HepG2 (cell line): ENCODE results near the gene TOB1. TPM values are rescaled to one million over a fixed set of nuclear protein-coding genes. Genes with fewer than 3 reads are reported as not detected.

ENCODE experiments used
- ARNTL ChIP-seq: sonication (generic); formaldehyde crosslinking; IDR thresholded peaks from 2 replicates; pipeline ENCODE4 v1.4.0; 2020; ENCODE audit warnings: mild to moderate bottlenecking, missing genetic modification reagents
- BRD4 ChIP-seq: sonication (generic); formaldehyde crosslinking; IDR thresholded peaks from 2 replicates; pipeline ENCODE4 v1.4.0; 2020; ENCODE audit warnings: missing genetic modification reagents
- CCAR2 ChIP-seq: fragments of 200-400 bp; formaldehyde crosslinking; optimal IDR thresholded peaks from 2 replicates; pipeline ENCODE3; 2018; ENCODE audit warnings: low read depth, mild to moderate bottlenecking, low read length, moderate library complexity
- FOXA3 ChIP-seq: IDR thresholded peaks from 2 replicates; pipeline ENCODE4 v1.6.1; 2016; ENCODE audit warnings: missing genetic modification reagents, missing compliant biosample characterization
- IRF2 ChIP-seq: IDR thresholded peaks from 2 replicates; pipeline ENCODE4 v1.6.1; 2018; ENCODE audit warnings: missing genetic modification reagents, missing compliant biosample characterization
- KDM4B ChIP-seq: sonication (generic); formaldehyde crosslinking; IDR thresholded peaks from 2 replicates; pipeline ENCODE4 v1.4.0; 2020; ENCODE audit warnings: missing genetic modification reagents
- KLF13 ChIP-seq: sonication (generic); formaldehyde crosslinking; IDR thresholded peaks from 2 replicates; pipeline ENCODE4 v1.4.0; 2020; ENCODE audit warnings: mild to moderate bottlenecking, missing genetic modification reagents
- MED1 ChIP-seq: sonication (generic); formaldehyde crosslinking; IDR thresholded peaks from 2 replicates; pipeline ENCODE4 v1.4.0; 2020; ENCODE audit warnings: missing genetic modification reagents
- MEIS2 ChIP-seq: sonication (generic); formaldehyde crosslinking; IDR thresholded peaks from 2 replicates; pipeline ENCODE4 v1.9.0; 2021; ENCODE audit warnings: mild to moderate bottlenecking, missing genetic modification reagents
- MIXL1 ChIP-seq: IDR thresholded peaks from 2 replicates; pipeline ENCODE4 v1.6.1; 2016
- RBM22 ChIP-seq: fragments of 200-400 bp; formaldehyde crosslinking; optimal IDR thresholded peaks from 2 replicates; pipeline ENCODE3; 2017; ENCODE audit warnings: mild to moderate bottlenecking, low read length, moderate library complexity
- SMAD9 ChIP-seq: sonication (generic); formaldehyde crosslinking; IDR thresholded peaks from 2 replicates; pipeline ENCODE4 v1.5.1; 2020; ENCODE audit warnings: mild to moderate bottlenecking, missing genetic modification reagents
- SRF ChIP-seq: IDR thresholded peaks from 2 replicates; pipeline ENCODE4 v1.6.1; 2011; ENCODE audit warnings: mild to moderate bottlenecking, low read depth, low read length, moderate library complexity
- TOPORS ChIP-seq: sonication (generic); formaldehyde crosslinking; IDR thresholded peaks from 2 replicates; pipeline ENCODE4 v1.8.0; 2023; ENCODE audit warnings: mild to moderate bottlenecking, missing genetic modification reagents
- ZBTB42 ChIP-seq: sonication (generic); formaldehyde crosslinking; IDR thresholded peaks from 2 replicates; pipeline ENCODE4 v1.5.0; 2020; ENCODE audit warnings: mild to moderate bottlenecking, missing genetic modification reagents
- ZNF20 ChIP-seq: sonication (generic); formaldehyde crosslinking; IDR thresholded peaks from 2 replicates; pipeline ENCODE4 v1.4.0; 2020; ENCODE audit warnings: mild to moderate bottlenecking, moderate library complexity, missing genetic modification reagents
- ZNF232 ChIP-seq: sonication (generic); formaldehyde crosslinking; IDR thresholded peaks from 2 replicates; pipeline ENCODE4 v1.4.0; 2020; ENCODE audit warnings: missing genetic modification reagents, borderline replicate concordance
- ZNF260 ChIP-seq: sonication (generic); formaldehyde crosslinking; IDR thresholded peaks from 2 replicates; pipeline ENCODE4 v1.4.0; 2020; ENCODE audit warnings: missing genetic modification reagents, low read depth, mild to moderate bottlenecking, borderline replicate concordance
- ZNF350 ChIP-seq: sonication (generic); formaldehyde crosslinking; IDR thresholded peaks from 2 replicates; pipeline ENCODE4 v1.4.0; 2020; ENCODE audit warnings: mild to moderate bottlenecking, low read depth, missing genetic modification reagents, borderline replicate concordance
- ZNF496 ChIP-seq: sonication (generic); formaldehyde crosslinking; IDR thresholded peaks from 2 replicates; pipeline ENCODE4 v1.8.1; 2023; ENCODE audit warnings: mild to moderate bottlenecking, moderate library complexity, missing genetic modification reagents; ENCODE audit not compliant: insufficient replicate concordance
- ZNF792 ChIP-seq: IDR thresholded peaks from 2 replicates; pipeline ENCODE4 v1.6.1; 2016
- polyA plus RNA-seq, 8 experiments: library from polyadenylated mRNA; depleted of rRNA in 3 of 8; stranded (reverse) in 7 of 8; unstranded in 1 of 8; fragments of >200 nt; fragmentation: Illumina TruSeq in 4 of 8; extraction: Trizol in 4 of 8; gene quantifications; 2 replicates each; pipeline versions ENCODE4 v1.2.1 to v1.2.3, GENCODE V29; 2011 to 2016; ENCODE audit warnings: low read depth in 4 of 8, missing spikeins in 1 of 8, mixed read lengths in 1 of 8; ENCODE audit not compliant: insufficient read depth in 1 of 8
- total RNA-seq, 5 experiments: library from RNA; depleted of rRNA; stranded (reverse); fragments of >200 nt; fragmentation: Illumina TruSeq; extraction: Trizol; gene quantifications; 2 replicates each; pipeline ENCODE4 v1.2.3, GENCODE V29; 2016; ENCODE audit warnings: low read depth in 1 of 5
- TF ChIP-seq, protein P1 (sequence below): sonication (generic); formaldehyde crosslinking; IDR thresholded peaks from 2 replicates; pipeline ENCODE4 v1.4.0; 2020; ENCODE audit warnings: missing genetic modification reagents
- TF ChIP-seq, protein P2 (sequence below): IDR thresholded peaks from 2 replicates; pipeline ENCODE4 v1.6.1; 2018; ENCODE audit warnings: missing genetic modification reagents, mild to moderate bottlenecking, missing compliant biosample characterization
- TF ChIP-seq, protein P3 (sequence below): sonication (generic); formaldehyde crosslinking; IDR thresholded peaks from 2 replicates; pipeline ENCODE4 v1.8.0; 2022; ENCODE audit warnings: mild to moderate bottlenecking, missing genetic modification reagents, moderate library complexity
- TF ChIP-seq, protein P4 (sequence below): sonication (generic); formaldehyde crosslinking; IDR thresholded peaks from 2 replicates; pipeline ENCODE4 v1.4.0; 2020; ENCODE audit warnings: mild to moderate bottlenecking, missing genetic modification reagents

Gene TOB1
- total and polyA plus RNA-seq, 2 of the 13 experiments (the other 11 are each of a cell fraction or from before 2014, with no cell fraction given) = 21.9 to 57.7 TPM

DNA sequence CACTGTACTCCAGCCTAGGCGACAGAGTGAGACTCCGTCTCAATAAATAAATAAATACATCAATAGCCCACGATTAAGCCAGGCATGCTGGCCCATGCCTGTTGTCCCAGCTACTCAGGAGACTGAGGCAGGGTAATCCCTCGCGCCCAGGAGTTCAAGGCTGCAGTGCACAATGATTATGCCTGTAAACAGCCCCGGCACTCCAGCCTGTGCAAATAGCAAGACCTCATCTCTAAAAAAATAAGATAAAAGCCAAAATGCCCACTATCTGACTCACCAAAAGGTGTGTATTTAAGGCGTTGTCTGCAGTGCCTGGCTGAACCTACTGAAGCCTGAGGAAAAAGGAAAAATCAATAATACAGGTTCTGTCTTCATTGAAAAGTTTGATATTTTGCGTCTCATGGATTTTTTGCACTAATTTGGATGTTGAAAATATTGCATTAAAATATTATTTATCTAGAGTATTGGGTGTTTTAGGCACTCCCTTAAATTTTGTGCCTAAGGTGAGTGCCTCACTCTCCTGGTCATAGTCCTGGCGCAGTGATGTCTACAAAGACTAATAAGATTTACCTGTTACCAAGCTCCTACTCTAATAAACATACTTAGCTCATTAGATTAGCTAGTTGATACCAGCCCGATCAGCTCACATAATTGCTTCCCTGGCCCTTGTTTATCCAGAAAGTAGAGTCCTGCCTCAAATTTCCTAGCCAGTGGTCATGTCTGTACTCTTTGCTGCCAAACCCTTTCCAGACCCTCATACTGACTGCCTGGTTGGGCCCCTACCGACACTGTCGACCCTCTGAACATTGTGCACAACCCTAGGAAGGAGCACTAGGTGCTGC is 24.7 kb upstream of the TOB1 start (continued):
- TF ChIP-seq ZNF792 (peak; percentile 100), KLF13 (CRISPR knock-in tag) (no peak), SRF (no peak), CCAR2 (no peak), ARNTL (peak; percentile 82), ZNF496 (CRISPR knock-in tag) (no peak), ZBTB42 (CRISPR knock-in tag) (no peak), ZNF20 (CRISPR knock-in tag) (no peak), TOPORS (CRISPR knock-in tag) (no peak), RBM22 (no peak), ZNF350 (CRISPR knock-in tag) (peak; percentile 59; the same call in 1 of the 2 replicates), MEIS2 (CRISPR knock-in tag) (peak; percentile 53; the same call in 1 of the 2 replicates), SMAD9 (0 out of 2 replicates have a peak, but pooled peaks have one; percentile 0), KDM4B (CRISPR knock-in tag) (peak; percentile 30; the same call in 1 of the 2 replicates), ZNF260 (no peak), ZNF232 (CRISPR knock-in tag) (no peak; the same call in 1 of the 2 replicates), FOXA3 (CRISPR knock-in tag) (peak; percentile 96), MED1 (CRISPR knock-in tag) (peak; percentile 97), IRF2 (CRISPR knock-in tag) (peak; percentile 89), MIXL1 (CRISPR knock-in tag) (peak; percentile 83), BRD4 (CRISPR knock-in tag) (no peak)
- TF ChIP-seq, protein P1, sequence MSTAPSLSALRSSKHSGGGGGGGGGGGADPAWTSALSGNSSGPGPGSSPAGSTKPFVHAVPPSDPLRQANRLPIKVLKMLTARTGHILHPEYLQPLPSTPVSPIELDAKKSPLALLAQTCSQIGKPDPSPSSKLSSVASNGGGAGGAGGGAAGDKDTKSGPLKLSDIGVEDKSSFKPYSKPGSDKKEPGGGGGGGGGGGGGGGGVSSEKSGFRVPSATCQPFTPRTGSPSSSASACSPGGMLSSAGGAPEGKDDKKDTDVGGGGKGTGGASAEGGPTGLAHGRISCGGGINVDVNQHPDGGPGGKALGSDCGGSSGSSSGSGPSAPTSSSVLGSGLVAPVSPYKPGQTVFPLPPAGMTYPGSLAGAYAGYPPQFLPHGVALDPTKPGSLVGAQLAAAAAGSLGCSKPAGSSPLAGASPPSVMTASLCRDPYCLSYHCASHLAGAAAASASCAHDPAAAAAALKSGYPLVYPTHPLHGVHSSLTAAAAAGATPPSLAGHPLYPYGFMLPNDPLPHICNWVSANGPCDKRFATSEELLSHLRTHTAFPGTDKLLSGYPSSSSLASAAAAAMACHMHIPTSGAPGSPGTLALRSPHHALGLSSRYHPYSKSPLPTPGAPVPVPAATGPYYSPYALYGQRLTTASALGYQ = peak; percentile 95
- TF ChIP-seq, protein P2, sequence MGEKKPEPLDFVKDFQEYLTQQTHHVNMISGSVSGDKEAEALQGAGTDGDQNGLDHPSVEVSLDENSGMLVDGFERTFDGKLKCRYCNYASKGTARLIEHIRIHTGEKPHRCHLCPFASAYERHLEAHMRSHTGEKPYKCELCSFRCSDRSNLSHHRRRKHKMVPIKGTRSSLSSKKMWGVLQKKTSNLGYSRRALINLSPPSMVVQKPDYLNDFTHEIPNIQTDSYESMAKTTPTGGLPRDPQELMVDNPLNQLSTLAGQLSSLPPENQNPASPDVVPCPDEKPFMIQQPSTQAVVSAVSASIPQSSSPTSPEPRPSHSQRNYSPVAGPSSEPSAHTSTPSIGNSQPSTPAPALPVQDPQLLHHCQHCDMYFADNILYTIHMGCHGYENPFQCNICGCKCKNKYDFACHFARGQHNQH (CRISPR knock-in tag) = peak; percentile 94
- TF ChIP-seq, protein P3, sequence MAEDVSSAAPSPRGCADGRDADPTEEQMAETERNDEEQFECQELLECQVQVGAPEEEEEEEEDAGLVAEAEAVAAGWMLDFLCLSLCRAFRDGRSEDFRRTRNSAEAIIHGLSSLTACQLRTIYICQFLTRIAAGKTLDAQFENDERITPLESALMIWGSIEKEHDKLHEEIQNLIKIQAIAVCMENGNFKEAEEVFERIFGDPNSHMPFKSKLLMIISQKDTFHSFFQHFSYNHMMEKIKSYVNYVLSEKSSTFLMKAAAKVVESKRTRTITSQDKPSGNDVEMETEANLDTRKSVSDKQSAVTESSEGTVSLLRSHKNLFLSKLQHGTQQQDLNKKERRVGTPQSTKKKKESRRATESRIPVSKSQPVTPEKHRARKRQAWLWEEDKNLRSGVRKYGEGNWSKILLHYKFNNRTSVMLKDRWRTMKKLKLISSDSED (CRISPR knock-in tag) = no peak
- TF ChIP-seq, protein P4, sequence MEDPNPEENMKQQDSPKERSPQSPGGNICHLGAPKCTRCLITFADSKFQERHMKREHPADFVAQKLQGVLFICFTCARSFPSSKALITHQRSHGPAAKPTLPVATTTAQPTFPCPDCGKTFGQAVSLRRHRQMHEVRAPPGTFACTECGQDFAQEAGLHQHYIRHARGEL (CRISPR knock-in tag) = no peak
